Neutrophil (primary cell): ENCODE results near the gene CMC1.

Experiments
- H3K27ac ChIP-seq: fragments of 200-600 bp; sonication (generic); 2 replicates; pipeline ENCODE4 v1.5.1; 2016; ENCODE audit warnings: mild to moderate bottlenecking, moderate library complexity
- H3K27me3 ChIP-seq: fragments of 200-600 bp; sonication (generic); 2 replicates; pipeline ENCODE4 v1.6.0; 2016; ENCODE audit warnings: mild to moderate bottlenecking
- H3K36me3 ChIP-seq: fragments of 200-600 bp; sonication (generic); 2 replicates; pipeline ENCODE4 v1.5.1; 2017
- H3K4me1 ChIP-seq, 2 experiments: fragments of 200-600 bp in 1 of 2; sonication (generic) in 1 of 2; 1 replicate in 1 of 2; 2 replicates in 1 of 2; pipeline versions ENCODE4 v1.5.1 to v1.6.1; 2013 to 2016; ENCODE audit warnings: low read depth in 1 of 2, low read length in 1 of 2, mild to moderate bottlenecking in 1 of 2, moderate library complexity in 1 of 2; ENCODE audit not compliant: control insufficient read depth in 1 of 2, insufficient read depth in 1 of 2
- H3K4me3 ChIP-seq, 2 experiments: fragments of 200-600 bp in 1 of 2; sonication (generic) in 1 of 2; 1 replicate in 1 of 2; 2 replicates in 1 of 2; pipeline ENCODE4 v1.5.1; 2013 to 2016; ENCODE audit warnings: low read depth in 1 of 2, low read length in 1 of 2, mild to moderate bottlenecking in 1 of 2, moderate library complexity in 1 of 2
- H3K9me3 ChIP-seq: fragments of 200-600 bp; sonication (generic); 2 replicates; pipeline ENCODE4 v1.5.1; 2016
- CTCF ChIP-seq: fragments of 200-600 bp; sonication (generic); IDR thresholded peaks from 2 replicates; pipeline ENCODE4 v1.5.1; 2016; ENCODE audit warnings: antibody characterized with exemption

Gene CMC1

GRCh38 chr3:28239108-28239507 lies 2.3 kb upstream of the CMC1 start:
- no peak for TF ChIP-seq CTCF
- H3K4me3 ChIP-seq = no peak overlapping the region
- H3K27me3 ChIP-seq = no peaks in the 10 kb centered on the region
- peaks cover 13 to 14% of the 10 kb centered on the region in 2 experiments for H3K4me1 ChIP-seq
- H3K36me3 ChIP-seq = no peaks in the 10 kb centered on the region
- no peaks in the 10 kb centered on the region for H3K9me3 ChIP-seq
- H3K27ac ChIP-seq = no peak overlapping the region

DNA sequence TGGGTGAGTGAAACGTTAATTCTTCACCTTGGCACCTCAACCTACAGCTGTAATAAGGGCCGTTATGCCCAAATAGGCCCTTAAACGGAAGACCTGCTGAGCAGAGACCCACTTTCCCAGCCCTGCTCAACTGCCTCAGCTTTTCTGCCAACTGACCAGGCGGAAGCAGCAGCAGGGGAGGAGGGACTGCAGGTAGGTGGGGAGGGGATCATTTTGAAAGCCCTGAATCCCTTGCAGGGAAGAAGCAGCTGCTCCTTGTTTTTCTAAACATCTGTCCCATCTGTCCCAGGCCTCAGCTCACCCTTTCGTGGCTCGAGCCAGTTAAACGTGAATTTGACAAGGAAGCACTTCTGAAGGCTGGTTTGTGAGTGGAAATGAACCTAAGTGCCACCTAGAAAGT lies 978 bp upstream of the CMC1 start:
- Histone ChIP-seq H3K27ac (no peak overlapping the region), H3K9me3 (no peaks in the 10 kb centered on the region), H3K4me1 (peaks cover 13 to 14% of the 10 kb centered on the region in 2 experiments), H3K4me3 (peak overlapping the region in 1 of 2 experiments; percentile 78), H3K27me3 (no peaks in the 10 kb centered on the region), H3K36me3 (no peaks in the 10 kb centered on the region)
- no peak for TF ChIP-seq CTCF

DNA sequence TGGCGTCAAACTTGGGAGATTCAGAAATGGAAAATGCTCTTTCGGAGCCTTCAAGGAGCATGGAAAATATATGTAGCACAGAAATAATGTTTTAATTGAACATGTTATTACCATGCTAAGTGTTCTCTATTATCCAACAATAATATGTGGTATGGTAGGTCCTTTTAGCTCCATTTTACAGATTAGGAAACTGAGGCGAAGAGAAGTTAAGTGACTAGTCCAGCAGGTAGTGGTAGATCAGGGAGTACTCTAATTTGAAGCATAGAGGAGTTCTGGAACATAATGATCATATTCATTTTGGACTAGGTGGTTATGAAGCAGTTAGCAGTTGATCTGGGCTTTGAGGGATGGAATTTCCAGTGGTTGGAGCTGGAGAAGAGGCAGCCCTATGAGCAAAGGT lies 1.1 kb downstream of the CMC1 start:
- Histone ChIP-seq H3K4me3 (no peak overlapping the region), H3K27ac (no peak overlapping the region)

GRCh38 chr3:28243424-28244106 lies 2.1 kb downstream of the CMC1 start:
- Histone ChIP-seq H3K27ac (no peak overlapping the region), H3K4me3 (no peak overlapping the region), H3K27me3 (no peaks in the 10 kb centered on the region), H3K36me3 (no peaks in the 10 kb centered on the region), H3K9me3 (no peaks in the 10 kb centered on the region), H3K4me1 (peaks cover 13 to 14% of the 10 kb centered on the region in 2 experiments)
- TF ChIP-seq CTCF = no peak

More for the DNA sequence above, 1.1 kb downstream of the CMC1 start:
- no peaks in the 10 kb centered on the region for H3K27me3 ChIP-seq
- no peaks in the 10 kb centered on the region for H3K9me3 ChIP-seq
- peaks cover 13 to 14% of the 10 kb centered on the region in 2 experiments for H3K4me1 ChIP-seq
- no peaks in the 10 kb centered on the region for H3K36me3 ChIP-seq
- TF ChIP-seq CTCF = no peak

DNA sequence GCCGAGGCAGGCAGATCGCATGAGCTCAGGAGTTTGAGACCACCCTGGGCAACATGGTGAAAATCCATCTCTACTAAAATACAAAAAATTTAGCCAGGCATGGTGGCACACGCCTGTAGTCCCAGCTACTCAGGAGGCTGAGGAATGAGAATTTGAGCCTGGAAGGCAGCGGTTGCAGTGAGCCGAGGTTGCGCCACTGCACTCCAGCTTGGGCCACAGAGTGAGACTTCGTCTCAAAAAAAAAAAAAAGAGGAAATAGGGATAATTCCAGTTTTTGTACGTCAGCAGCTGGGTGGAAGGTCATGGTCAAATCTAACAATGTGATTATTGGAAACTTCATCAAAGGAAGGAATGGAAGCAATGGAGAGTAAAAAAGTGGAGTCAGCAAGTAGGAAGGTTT lies 3.1 kb downstream of the CMC1 start:
- Histone ChIP-seq H3K27me3 (no peaks in the 10 kb centered on the region), H3K4me3 (no peak overlapping the region), H3K9me3 (no peaks in the 10 kb centered on the region), H3K36me3 (no peaks in the 10 kb centered on the region), H3K4me1 (peaks cover 13 to 14% of the 10 kb centered on the region in 2 experiments), H3K27ac (no peak overlapping the region)
- no peak for TF ChIP-seq CTCF
